IMR-90 (cell line): Measurements from ENCODE around the gene ZNF341. TPM values are rescaled to one million over a fixed set of nuclear protein-coding genes. Genes with fewer than 3 reads are reported as not detected.

Source experiments
- ATAC-seq: fragments of 200-7000 bp; cut with Tn5 transposase; 2 replicates; pipeline ENCODE4 v1.9.1; 2020; ENCODE audit warnings: low read depth, mild to moderate bottlenecking, moderate library complexity
- BruUV-seq: library from RNA; stranded (reverse); fragments of 400-500 nt; replicated peaks from 2 replicates; lab custom pipeline; 2021; lab: Mats Ljungman, UMichigan
- CTCF ChIA-PET: fragments of 300-600 bp; formaldehyde crosslinking; extraction: SDS; loops from one replicate; lab custom pipeline; 2021; ENCODE audit warnings: antibody characterized with exemption; lab: Yijun Ruan, JAX
- POLR2A ChIA-PET: fragments of 300-600 bp; sonication (Branson Sonifier 250); formaldehyde crosslinking; loops from one replicate; lab custom pipeline; 2022; ENCODE audit warnings: antibody characterized with exemption; ENCODE audit not compliant: unreplicated experiment; lab: Charles Lee
- DNase-seq: peaks from one replicate; pipeline ENCODE4 v3.0.0; 2013
- H2AFZ ChIP-seq: replicated peaks from 2 replicates; pipeline ENCODE3; 2013; ENCODE audit warnings: low read length, mild to moderate bottlenecking; ENCODE audit not compliant: poor library complexity
- H2AK5ac ChIP-seq: 2 replicates; pipeline ENCODE4 v1.6.1; 2013; ENCODE audit warnings: low read depth, low read length, inconsistent platforms
- H2AK9ac ChIP-seq: replicated peaks from 2 replicates; pipeline ENCODE3; 2013; ENCODE audit warnings: mild to moderate bottlenecking, low read depth, low read length, moderate library complexity; ENCODE audit not compliant: poor library complexity
- H2BK120ac ChIP-seq: 2 replicates; pipeline ENCODE4 v1.6.1; 2013; ENCODE audit warnings: low read depth, low read length, inconsistent platforms
- H2BK15ac ChIP-seq: 3 replicates; pipeline ENCODE4 v1.6.1; 2013; ENCODE audit warnings: low read depth, low read length, inconsistent platforms
- H2BK20ac ChIP-seq: 2 replicates; pipeline ENCODE4 v1.6.1; 2013; ENCODE audit warnings: low read depth, mild to moderate bottlenecking, inconsistent platforms, low read length, moderate library complexity
- H2BK5ac ChIP-seq: 2 replicates; pipeline ENCODE4 v1.6.1; 2013; ENCODE audit warnings: mild to moderate bottlenecking, low read depth, low read length, inconsistent platforms; ENCODE audit not compliant: poor library complexity, severe bottlenecking
- H3K14ac ChIP-seq: replicated peaks from 2 replicates; pipeline ENCODE4 v1.6.1; 2013; ENCODE audit warnings: low read depth, low read length, inconsistent platforms
- H3K18ac ChIP-seq: 2 replicates; pipeline ENCODE4 v1.6.1; 2013; ENCODE audit warnings: low read depth, low read length, control low read depth
- H3K23ac ChIP-seq: 2 replicates; pipeline ENCODE4 v1.6.1; 2013; ENCODE audit warnings: low read depth, low read length, inconsistent platforms
- H3K27ac ChIP-seq: 2 replicates; pipeline ENCODE4 v1.5.1; 2013; ENCODE audit warnings: mild to moderate bottlenecking, control low read depth, low read length; ENCODE audit not compliant: insufficient read depth
- H3K27me3 ChIP-seq: 2 replicates; pipeline ENCODE4 v1.6.1; 2013; ENCODE audit warnings: low read length; ENCODE audit not compliant: control insufficient read depth, insufficient read depth
- H3K36me3 ChIP-seq: 2 replicates; pipeline ENCODE4 v1.6.1; 2013; ENCODE audit warnings: low read length, mixed read lengths; ENCODE audit not compliant: control insufficient read depth, insufficient read depth
- H3K4ac ChIP-seq: 2 replicates; pipeline ENCODE4 v1.6.1; 2013; ENCODE audit warnings: low read depth, low read length, inconsistent platforms
- H3K4me1 ChIP-seq: 2 replicates; pipeline ENCODE4 v1.6.1; 2013; ENCODE audit warnings: low read length, mixed read lengths; ENCODE audit not compliant: control insufficient read depth, insufficient read depth
- H3K4me2 ChIP-seq: 2 replicates; pipeline ENCODE4 v1.6.1; 2013; ENCODE audit warnings: low read depth, mild to moderate bottlenecking, control low read depth, low read length, moderate library complexity
- H3K4me3 ChIP-seq: 2 replicates; pipeline ENCODE4 v1.5.1; 2013; ENCODE audit warnings: low read depth, mild to moderate bottlenecking, control low read depth, low read length, moderate library complexity; ENCODE audit not compliant: insufficient read depth
- H3K56ac ChIP-seq: 2 replicates; pipeline ENCODE4 v1.6.1; 2013; ENCODE audit warnings: low read length, inconsistent platforms; ENCODE audit not compliant: insufficient read depth; ENCODE audit errors: extremely low read depth
- H3K79me1 ChIP-seq, 2 experiments: 2 replicates each; pipeline ENCODE4 v1.6.1; 2013; ENCODE audit warnings: low read length in 2 of 2, inconsistent platforms in 1 of 2, low read depth in 1 of 2
- H3K9ac ChIP-seq: 2 replicates; pipeline ENCODE4 v1.6.1; 2013; ENCODE audit warnings: low read depth, low read length, control low read depth
- H3K9me1 ChIP-seq: 2 replicates; pipeline ENCODE4 v1.6.1; 2013; ENCODE audit warnings: low read length, inconsistent platforms; ENCODE audit not compliant: insufficient read depth
- H3K9me3 ChIP-seq: 2 replicates; pipeline ENCODE4 v1.6.1; 2013; ENCODE audit warnings: low read length; ENCODE audit not compliant: control insufficient read depth, insufficient read depth
- H4K20me1 ChIP-seq: 2 replicates; pipeline ENCODE4 v1.6.1; 2013; ENCODE audit warnings: low read length, inconsistent platforms; ENCODE audit not compliant: insufficient read depth
- H4K5ac ChIP-seq: 2 replicates; pipeline ENCODE4 v1.6.1; 2013; ENCODE audit warnings: mild to moderate bottlenecking, low read depth, low read length, control low read depth
- H4K8ac ChIP-seq, 2 experiments: 2 replicates each; pipeline ENCODE4 v1.6.1; 2013; ENCODE audit warnings: low read depth in 2 of 2, low read length in 2 of 2, control low read depth in 1 of 2, inconsistent platforms in 1 of 2
- H4K91ac ChIP-seq: 2 replicates; pipeline ENCODE4 v1.6.1; 2013; ENCODE audit warnings: low read depth, low read length, inconsistent platforms; ENCODE audit not compliant: insufficient read depth
- BHLHE40 ChIP-seq: fragments of 150-350 bp; IDR thresholded peaks from 2 replicates; pipeline ENCODE4 v1.6.1; 2016; ENCODE audit warnings: mild to moderate bottlenecking, low read depth, low read length
- CEBPB ChIP-seq: IDR thresholded peaks from 2 replicates; pipeline ENCODE4 v1.6.1; 2012; ENCODE audit warnings: low read depth, low read length, improper control_type of control experiment
- ELK1 ChIP-seq: fragments of 150-350 bp; IDR thresholded peaks from 2 replicates; pipeline ENCODE4 v1.6.1; 2016; ENCODE audit warnings: low read depth, mild to moderate bottlenecking, low read length, moderate library complexity, borderline replicate concordance
- FOS ChIP-seq: fragments of 150-350 bp; IDR thresholded peaks from 2 replicates; pipeline ENCODE4 v1.6.1; 2016; ENCODE audit warnings: low read depth, low read length
- MAFK ChIP-seq: IDR thresholded peaks from 2 replicates; pipeline ENCODE4 v1.6.1; 2012; ENCODE audit warnings: low read depth, low read length, improper control_type of control experiment
- MAZ ChIP-seq: IDR thresholded peaks from 2 replicates; pipeline ENCODE4 v1.6.1; 2012; ENCODE audit warnings: low read depth, mild to moderate bottlenecking, low read length, improper control_type of control experiment, moderate library complexity, borderline replicate concordance
- MXI1 ChIP-seq: IDR thresholded peaks from 2 replicates; pipeline ENCODE4 v1.6.1; 2012; ENCODE audit warnings: low read depth, mild to moderate bottlenecking, low read length, moderate library complexity, borderline replicate concordance
- NFE2L2 ChIP-seq: fragments of 150-350 bp; IDR thresholded peaks from 2 replicates; pipeline ENCODE4 v1.6.1; 2016; ENCODE audit warnings: low read depth, mild to moderate bottlenecking, low read length
- POLR2A ChIP-seq: IDR thresholded peaks from 2 replicates; pipeline ENCODE4 v1.6.1; 2012; ENCODE audit warnings: mild to moderate bottlenecking, low read depth, low read length
- RAD21 ChIP-seq: IDR thresholded peaks from 2 replicates; pipeline ENCODE4 v1.6.1; 2012; ENCODE audit warnings: low read length, improper control_type of control experiment
- RCOR1 ChIP-seq: IDR thresholded peaks from 2 replicates; pipeline ENCODE4 v1.6.1; 2012; ENCODE audit warnings: mild to moderate bottlenecking, low read length, improper control_type of control experiment; ENCODE audit not compliant: insufficient replicate concordance
- RFX5 ChIP-seq: IDR thresholded peaks from 2 replicates; pipeline ENCODE4 v1.8.0; 2012; ENCODE audit warnings: low read depth, mild to moderate bottlenecking, low read length, moderate library complexity
- SMC3 ChIP-seq: fragments of 150-350 bp; IDR thresholded peaks from 2 replicates; pipeline ENCODE4 v1.6.1; 2016; ENCODE audit warnings: low read depth, mild to moderate bottlenecking, antibody characterized with exemption, low read length, moderate library complexity
- WGBS, 2 experiments: methylation state at CpG; one replicate each; pipeline versions ENCODE4 v1.1.5 to v1.1.7; 2013; ENCODE audit warnings: missing lambda C conversion rate in 2 of 2; ENCODE audit not compliant: insufficient read length in 1 of 2; ENCODE audit errors: extremely low coverage in 2 of 2; 5-methylcytosine and 5-hydroxymethylcytosine counted together
- dilution Hi-C: fragments of 300-500 bp; cut with HindIII; formaldehyde crosslinking; loops from one replicate; pipeline ENCODE4 v1.14.3; 2018; ENCODE audit warnings: low sequenced_read_pairs; ENCODE audit not compliant: unreplicated experiment
- in situ Hi-C: fragments of 300-500 bp; cut with MboI; formaldehyde crosslinking; loops from 3 replicates; pipeline ENCODE4 v1.14.3; 2019; ENCODE audit warnings: low sequenced_read_pairs, inconsistent platforms, mixed read lengths
- intact Hi-C: fragments of 100-400 bp; cut with micrococcal nuclease; formaldehyde crosslinking; loops from 2 replicates; pipeline ENCODE4 v1.10.0; 2022
- polyA plus RNA-seq, 3 experiments: library from polyadenylated mRNA; depleted of rRNA; stranded (reverse); fragments of >200 nt; gene quantifications; 2 replicates each; pipeline ENCODE4 v1.2.3, GENCODE V29; 2012; ENCODE audit warnings: low replicate concordance in 1 of 3
- total RNA-seq: library from RNA; depleted of rRNA; stranded (reverse); fragments of >200 nt; gene quantifications from 2 replicates; pipeline ENCODE4 v1.2.3, GENCODE V29; 2012
- TF ChIP-seq, protein P1 (sequence below): conservative IDR thresholded peaks from 2 replicates; pipeline ENCODE4 v1.5.1; 2012; ENCODE audit warnings: mild to moderate bottlenecking, low read depth, low read length, improper control_type of control experiment

The ZNF341 gene
- total and polyA plus RNA-seq, 2 of the 4 experiments (the other 2 are of a cell fraction), result 1.1 to 3.4 TPM

- no peaks in the 10 kb centered on the region for H3K9me3 ChIP-seq
- POLR2A ChIA-PET, result interaction anchor here (0.6 kb wide), 2 partner anchors 17 to 371 kb away, joined by 3 to 8 read pairs; no protein-coding TSS in a partner anchor
- peaks cover 17 to 55% of the 10 kb centered on the region in 2 experiments for H3K79me1 ChIP-seq
- H2AK9ac ChIP-seq, result peak overlapping the region; percentile 95
- H3K56ac ChIP-seq, result peak overlapping the region; percentile 57
- DNase-seq, result peak; percentile 91
- peak overlapping the region; percentile 72; the same call in 2 of the 3 replicates for H2BK15ac ChIP-seq
- H3K4me1 ChIP-seq, result peaks cover 7% of the 10 kb centered on the region
- H3K36me3 ChIP-seq, result peaks cover 3% of the 10 kb centered on the region
- H3K4me3 ChIP-seq, result peak overlapping the region; percentile 90
- H3K14ac ChIP-seq, result peak overlapping the region; percentile 92
- peak overlapping the region; percentile 99 for H3K9ac ChIP-seq
- H2BK120ac ChIP-seq, result peak overlapping the region; percentile 78
- H3K27ac ChIP-seq, result peak overlapping the region; percentile 98
- peak overlapping the region; percentile 93 for H3K4ac ChIP-seq
- peak overlapping the region; percentile 98 for H3K4me2 ChIP-seq
- H2BK5ac ChIP-seq, result peak overlapping the region; percentile 53
- peak; percentile 15 for ATAC-seq
- H3K18ac ChIP-seq, result peak overlapping the region; percentile 89
- peak overlapping the region; percentile 95 for H4K5ac ChIP-seq
- WGBS, 2 experiments, result 6% methylated on average over 7 of the region's 14 CpGs; no CpG with 5 or more reads in 1 of the 2 experiments
- in situ Hi-C loops (no loop called here), intact Hi-C loops (loop anchor here (5.0 to 10.0 kb wide), 2 partner anchors 80 to 148 kb away; partner anchors contain the start of genes ACTL10, C20orf144 and ZNF341), dilution Hi-C loops (no loop called here)
- peak overlapping the region; percentile 78 for H2AK5ac ChIP-seq
- peak overlapping the region; percentile 53 to 89 for H4K8ac ChIP-seq
- H2BK20ac ChIP-seq, result no peak overlapping the region
- CTCF ChIA-PET, result interaction anchor here (0.6 kb wide), 1 partner anchor 261 kb away, joined by 5 read pairs; no protein-coding TSS in a partner anchor
- H3K27me3 ChIP-seq, result no peaks in the 10 kb centered on the region
- peak overlapping the region; percentile 88 for H3K23ac ChIP-seq
- TSS peak; percentile 54 for BruUV-seq
- H4K91ac ChIP-seq, result peak overlapping the region; percentile 89
- H2AFZ ChIP-seq, result peak overlapping the region; percentile 84
- H4K20me1 ChIP-seq, result peaks cover 54% of the 10 kb centered on the region
- peaks cover 26% of the 10 kb centered on the region for H3K9me1 ChIP-seq
- TF ChIP-seq CEBPB, result peak; percentile 91
- TF ChIP-seq BHLHE40, result peak; percentile 37; the same call in 1 of the 2 replicates
- TF ChIP-seq RCOR1, result no peak
- TF ChIP-seq POLR2A, result peak; percentile 10; the same call in 1 of the 2 replicates
- TF ChIP-seq SMC3, result no peak
- no peak for TF ChIP-seq RAD21
- TF ChIP-seq ELK1, result no peak
- TF ChIP-seq, protein P1, sequence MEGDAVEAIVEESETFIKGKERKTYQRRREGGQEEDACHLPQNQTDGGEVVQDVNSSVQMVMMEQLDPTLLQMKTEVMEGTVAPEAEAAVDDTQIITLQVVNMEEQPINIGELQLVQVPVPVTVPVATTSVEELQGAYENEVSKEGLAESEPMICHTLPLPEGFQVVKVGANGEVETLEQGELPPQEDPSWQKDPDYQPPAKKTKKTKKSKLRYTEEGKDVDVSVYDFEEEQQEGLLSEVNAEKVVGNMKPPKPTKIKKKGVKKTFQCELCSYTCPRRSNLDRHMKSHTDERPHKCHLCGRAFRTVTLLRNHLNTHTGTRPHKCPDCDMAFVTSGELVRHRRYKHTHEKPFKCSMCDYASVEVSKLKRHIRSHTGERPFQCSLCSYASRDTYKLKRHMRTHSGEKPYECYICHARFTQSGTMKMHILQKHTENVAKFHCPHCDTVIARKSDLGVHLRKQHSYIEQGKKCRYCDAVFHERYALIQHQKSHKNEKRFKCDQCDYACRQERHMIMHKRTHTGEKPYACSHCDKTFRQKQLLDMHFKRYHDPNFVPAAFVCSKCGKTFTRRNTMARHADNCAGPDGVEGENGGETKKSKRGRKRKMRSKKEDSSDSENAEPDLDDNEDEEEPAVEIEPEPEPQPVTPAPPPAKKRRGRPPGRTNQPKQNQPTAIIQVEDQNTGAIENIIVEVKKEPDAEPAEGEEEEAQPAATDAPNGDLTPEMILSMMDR, result no peak
- TF ChIP-seq MAFK, result no peak
- peak; percentile 96 for TF ChIP-seq FOS
- no peak for TF ChIP-seq NFE2L2
- no peak for TF ChIP-seq RFX5
- peak; percentile 46; the same call in 1 of the 2 replicates for TF ChIP-seq MAZ
- TF ChIP-seq MXI1, result peak; percentile 40; the same call in 1 of the 2 replicates
Measured at GRCh38 chr20:33812152-33812849, 80.5 kb downstream of the ZNF341 start.
